ENCODE results near the gene CPED1.

DNA sequence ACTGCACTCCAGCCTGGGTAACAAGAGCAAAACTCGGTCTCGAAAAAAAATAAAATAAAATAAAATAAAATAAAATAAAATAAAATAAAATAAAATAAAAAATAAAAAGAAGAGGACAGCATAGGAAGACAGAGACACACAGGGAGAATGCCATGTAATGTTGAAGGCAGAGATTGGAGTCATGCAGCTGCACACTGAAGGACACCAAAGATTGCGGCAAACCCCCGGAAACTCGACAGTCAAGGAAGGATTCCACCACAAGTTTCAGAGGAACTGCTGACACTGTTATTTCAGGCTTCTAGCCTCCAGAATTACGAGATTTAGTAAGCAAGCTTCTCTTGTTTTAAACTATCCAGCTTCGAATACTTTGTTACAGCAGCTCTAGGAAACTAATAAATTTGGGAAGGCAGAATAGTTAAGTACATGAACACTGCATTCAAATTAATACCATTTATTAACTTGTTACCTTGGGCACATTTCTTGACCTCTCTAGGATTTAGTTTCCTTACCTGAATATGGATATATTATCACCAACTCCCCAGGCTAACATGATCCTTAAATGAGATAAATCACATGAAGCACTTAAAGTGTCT, 9.5 kb downstream of the CPED1 start:
- no peak for TF ChIP-seq RELA (CRISPR knock-in tag; IDR thresholded peaks at IDR 0.05; ENCODE audit: borderline replicate concordance)
- no peak for TF ChIP-seq CTCF (IDR thresholded peaks at IDR 0.05)
- TF ChIP-seq, protein P1, sequence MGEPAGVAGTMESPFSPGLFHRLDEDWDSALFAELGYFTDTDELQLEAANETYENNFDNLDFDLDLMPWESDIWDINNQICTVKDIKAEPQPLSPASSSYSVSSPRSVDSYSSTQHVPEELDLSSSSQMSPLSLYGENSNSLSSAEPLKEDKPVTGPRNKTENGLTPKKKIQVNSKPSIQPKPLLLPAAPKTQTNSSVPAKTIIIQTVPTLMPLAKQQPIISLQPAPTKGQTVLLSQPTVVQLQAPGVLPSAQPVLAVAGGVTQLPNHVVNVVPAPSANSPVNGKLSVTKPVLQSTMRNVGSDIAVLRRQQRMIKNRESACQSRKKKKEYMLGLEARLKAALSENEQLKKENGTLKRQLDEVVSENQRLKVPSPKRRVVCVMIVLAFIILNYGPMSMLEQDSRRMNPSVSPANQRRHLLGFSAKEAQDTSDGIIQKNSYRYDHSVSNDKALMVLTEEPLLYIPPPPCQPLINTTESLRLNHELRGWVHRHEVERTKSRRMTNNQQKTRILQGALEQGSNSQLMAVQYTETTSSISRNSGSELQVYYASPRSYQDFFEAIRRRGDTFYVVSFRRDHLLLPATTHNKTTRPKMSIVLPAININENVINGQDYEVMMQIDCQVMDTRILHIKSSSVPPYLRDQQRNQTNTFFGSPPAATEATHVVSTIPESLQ (CRISPR knock-in tag; IDR thresholded peaks at IDR 0.05), result no peak
- no peak for TF ChIP-seq ZNF416 (CRISPR knock-in tag; IDR thresholded peaks at IDR 0.05)
- TF ChIP-seq MLX (CRISPR knock-in tag; IDR thresholded peaks at IDR 0.05), result no peak
- no peak for TF ChIP-seq TP53 (CRISPR knock-in tag; IDR thresholded peaks at IDR 0.05)
- no peak for TF ChIP-seq SMAD3 (CRISPR knock-in tag; IDR thresholded peaks at IDR 0.05; ENCODE audit: borderline replicate concordance)
- no peak for TF ChIP-seq ETV6 (CRISPR knock-in tag; IDR thresholded peaks at IDR 0.05)
- TF ChIP-seq NFYB (CRISPR knock-in tag; conservative IDR thresholded peaks at IDR 0.05; ENCODE audit: low read depth), result no peak
- TF ChIP-seq ATF3 (CRISPR knock-in tag; conservative IDR thresholded peaks at IDR 0.05), result no peak
- TF ChIP-seq ZBTB21 (CRISPR knock-in tag; IDR thresholded peaks at IDR 0.05; ENCODE audit: borderline replicate concordance), result no peak
- no peak for TF ChIP-seq MYBL2 (CRISPR knock-in tag; IDR thresholded peaks at IDR 0.05)
- no peak for TF ChIP-seq ELF4 (CRISPR knock-in tag; IDR thresholded peaks at IDR 0.05; ENCODE audit: low read depth)
- TF ChIP-seq HMGXB4 (CRISPR knock-in tag; IDR thresholded peaks at IDR 0.05), result no peak

All from WTC11 (cell line).